ENCODE data around the gene SLC6A1. TPM values are rescaled to one million over a fixed set of nuclear protein-coding genes. Genes with fewer than 3 reads are reported as not detected.

The SLC6A1 gene
- total and polyA plus RNA-seq, 2 of the 8 experiments (the other 6 are each of a cell fraction or from before 2014, with no cell fraction given): 0.30 to 0.63 TPM

- FAIRE-seq (no peak), DNase-seq (ENCODE audit: low read depth in 1 of 2, low spot score in 2 of 2) (no peak)
- Histone ChIP-seq H2BK20ac (ENCODE audit: low read length) (no peak overlapping the region), H3K4ac (replicated peaks; ENCODE audit: insufficient read length, low read depth, low read length) (no peak overlapping the region), H3K79me1 (ENCODE audit: low read depth, low read length) (no peaks in the 10 kb centered on the region), H3K4me1 (replicated peaks in 1 of 4; ENCODE audit: control insufficient read depth in 3 of 4, insufficient read depth in 4 of 4, low read length in 3 of 4) (no peaks in the 10 kb centered on the region; a peak in 1 of 7 replicates), H3K23me2 (ENCODE audit: low read depth, low read length) (no peaks in the 10 kb centered on the region), H3K27me3 (replicated peaks in 1 of 4; ENCODE audit: control insufficient read depth in 3 of 4, extremely low read depth in 1 of 4, insufficient read depth in 3 of 4, low read length in 3 of 4) (no peaks in the 10 kb centered on the region), H2BK120ac (replicated peaks; ENCODE audit: low read depth, low read length) (no peak overlapping the region), H3K9ac (replicated peaks in 1 of 4; ENCODE audit: extremely low read depth in 1 of 4, low read depth in 3 of 4, low read length in 3 of 4) (no peak overlapping the region), H2BK15ac (ENCODE audit: low read length) (no peak overlapping the region), H4K91ac (replicated peaks; ENCODE audit: insufficient read length, low read length) (no peak overlapping the region), H3K4me2 (ENCODE audit: insufficient read depth in 1 of 2, low read depth in 2 of 2, low read length in 2 of 2) (no peak overlapping the region), H4K20me1 (replicated peaks in 1 of 2; ENCODE audit: control insufficient read depth in 1 of 2, insufficient read depth in 2 of 2, low read length in 2 of 2) (no peaks in the 10 kb centered on the region), H3K79me2 (ENCODE audit: control insufficient read depth in 1 of 2, insufficient read depth in 2 of 2, low read length in 2 of 2) (no peaks in the 10 kb centered on the region), H2AFZ (ENCODE audit: low read length) (no peak overlapping the region), H3K23ac (ENCODE audit: insufficient read length) (no peak overlapping the region), H3K36me3 (ENCODE audit: control insufficient read depth in 2 of 4, insufficient read depth in 4 of 4, low read length in 3 of 4) (no peaks in the 10 kb centered on the region), H2BK5ac (ENCODE audit: low read depth, low read length) (no peak overlapping the region), H3K14ac (ENCODE audit: insufficient read length) (no peak overlapping the region), H4K5ac (ENCODE audit: insufficient read length, low read depth, low read length) (no peak overlapping the region), H4K8ac (ENCODE audit: extremely low read depth, insufficient read depth, low read length) (no peak overlapping the region), H3K56ac (replicated peaks; ENCODE audit: insufficient read length, low read depth, low read length) (no peak overlapping the region), H3K27ac (ENCODE audit: low read depth, low read length) (no peak overlapping the region), H2BK12ac (ENCODE audit: low read depth, low read length) (no peak overlapping the region), H2AK5ac (ENCODE audit: low read depth, low read length) (no peak overlapping the region), H3K18ac (ENCODE audit: extremely low read depth, low read length) (no peak overlapping the region), H3K9me3 (ENCODE audit: insufficient read depth in 2 of 2, low read depth in 1 of 2, low read length in 1 of 2) (no peaks in the 10 kb centered on the region), H3K4me3 (ENCODE audit: extremely low read depth in 1 of 4, insufficient read depth in 2 of 4, low read depth in 3 of 4, low read length in 4 of 4) (no peak overlapping the region)
- WGBS, 2 experiments (ENCODE audit: extremely low coverage in 1 of 2, insufficient coverage in 1 of 2, insufficient read length in 1 of 2, insufficient replicate concordance in 2 of 2, low coverage in 1 of 2, low lambda C conversion rate in 2 of 2, missing lambda C conversion rate in 1 of 2): 96% methylated on average over 4 of the region's 4 CpGs; no CpG with 5 or more reads in 1 of the 2 experiments
- TF ChIP-seq BACH1 (IDR thresholded peaks at IDR 0.05; ENCODE audit: low read length) (no peak), TEAD4 (IDR thresholded peaks at IDR 0.05; ENCODE audit: low read depth, low read length) (no peak), RBBP5 (IDR thresholded peaks at IDR 0.05; ENCODE audit: borderline replicate concordance, low read depth, low read length) (no peak), CEBPB (IDR thresholded peaks at IDR 0.05; ENCODE audit: low read depth, low read length) (no peak)
- ChIA-PET CTCF (ENCODE audit: partially characterized antibody) (interaction anchor here (0.9 to 7.6 kb wide), 9 partner anchors 12 to 237 kb away, joined by 3 to 100 read pairs (median 5); partner anchors contain the start of gene SLC6A1), POLR2A (ENCODE audit: partially characterized antibody) (no interaction called here)
Measured at GRCh38 chr3:11009898-11010297, 17.4 kb downstream of the SLC6A1 start.

Data from H1 (cell line).